8988T (cell line): ENCODE data around the gene MESP1.

ENCODE experiments used
- DNase-seq: peaks from one replicate; pipeline ENCODE4 v3.0.0; 2011

The MESP1 gene

DNA sequence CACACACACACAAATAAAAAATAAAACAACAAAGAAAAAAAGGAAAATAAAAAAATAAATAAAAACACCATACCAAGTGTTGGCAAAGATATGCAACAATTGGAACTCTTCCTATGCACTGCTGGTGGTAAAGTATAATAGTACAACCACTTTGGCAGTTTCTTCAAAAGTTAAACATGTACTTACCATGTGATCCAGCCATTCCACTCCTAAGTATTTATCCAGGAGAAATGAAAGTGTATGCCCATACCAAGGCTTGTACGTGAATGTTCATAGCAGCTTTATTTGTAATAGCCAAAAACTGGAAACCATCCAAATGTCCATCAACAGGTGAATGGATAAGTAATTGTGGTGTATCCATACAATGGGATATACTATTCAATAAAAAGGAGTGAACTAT is 43.5 kb downstream of the MESP1 start:
- DNase-seq = no peak

DNA sequence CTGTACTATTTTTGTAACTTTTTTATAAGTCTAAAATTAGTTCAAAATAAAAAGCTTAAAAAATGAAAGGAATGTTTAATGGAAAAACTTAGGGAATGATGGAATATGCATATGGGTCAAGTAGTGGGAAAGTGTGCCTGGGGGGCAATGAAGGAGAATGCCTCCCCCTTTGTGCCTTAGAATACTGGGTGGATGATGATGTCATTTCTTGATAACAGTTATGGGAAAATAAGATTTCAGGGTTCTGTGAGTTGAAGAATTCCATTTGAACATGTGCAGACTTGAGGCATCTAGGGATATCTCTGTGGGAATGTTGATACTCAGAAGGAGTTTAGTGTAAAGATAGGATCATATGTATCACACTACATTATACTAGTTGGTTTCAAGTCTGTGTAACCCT is 46.6 kb downstream of the MESP1 start:
- DNase-seq = no peak
